ENCODE results near the gene CRAT.

DNA sequence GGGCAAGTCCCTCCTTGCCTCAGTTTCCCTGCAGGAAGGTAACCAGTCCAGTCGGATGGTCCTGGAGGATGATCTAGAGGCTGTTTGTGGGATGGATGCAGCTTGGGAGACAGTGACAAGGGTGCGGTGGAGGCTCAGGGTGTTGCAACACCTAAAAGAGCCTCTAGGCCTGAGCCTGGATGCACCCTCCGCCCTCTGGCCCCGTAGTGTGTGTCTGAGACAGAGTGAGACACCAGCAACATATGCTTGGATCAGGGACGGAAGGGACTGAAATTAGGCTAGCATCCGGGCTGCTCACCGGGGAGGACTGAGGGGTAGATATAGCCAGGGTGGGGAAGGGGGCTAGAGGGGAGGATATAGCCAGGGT is 1.1 kb downstream of the CRAT start:
- TF ChIP-seq, protein P1, sequence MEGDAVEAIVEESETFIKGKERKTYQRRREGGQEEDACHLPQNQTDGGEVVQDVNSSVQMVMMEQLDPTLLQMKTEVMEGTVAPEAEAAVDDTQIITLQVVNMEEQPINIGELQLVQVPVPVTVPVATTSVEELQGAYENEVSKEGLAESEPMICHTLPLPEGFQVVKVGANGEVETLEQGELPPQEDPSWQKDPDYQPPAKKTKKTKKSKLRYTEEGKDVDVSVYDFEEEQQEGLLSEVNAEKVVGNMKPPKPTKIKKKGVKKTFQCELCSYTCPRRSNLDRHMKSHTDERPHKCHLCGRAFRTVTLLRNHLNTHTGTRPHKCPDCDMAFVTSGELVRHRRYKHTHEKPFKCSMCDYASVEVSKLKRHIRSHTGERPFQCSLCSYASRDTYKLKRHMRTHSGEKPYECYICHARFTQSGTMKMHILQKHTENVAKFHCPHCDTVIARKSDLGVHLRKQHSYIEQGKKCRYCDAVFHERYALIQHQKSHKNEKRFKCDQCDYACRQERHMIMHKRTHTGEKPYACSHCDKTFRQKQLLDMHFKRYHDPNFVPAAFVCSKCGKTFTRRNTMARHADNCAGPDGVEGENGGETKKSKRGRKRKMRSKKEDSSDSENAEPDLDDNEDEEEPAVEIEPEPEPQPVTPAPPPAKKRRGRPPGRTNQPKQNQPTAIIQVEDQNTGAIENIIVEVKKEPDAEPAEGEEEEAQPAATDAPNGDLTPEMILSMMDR (IDR thresholded peaks at IDR 0.05; ENCODE audit: insufficient read depth, low read length) = no peak
- no peak for TF ChIP-seq POLR2AphosphoS5 (IDR thresholded peaks at IDR 0.05; ENCODE audit: low read depth)
- TF ChIP-seq, protein P2, sequence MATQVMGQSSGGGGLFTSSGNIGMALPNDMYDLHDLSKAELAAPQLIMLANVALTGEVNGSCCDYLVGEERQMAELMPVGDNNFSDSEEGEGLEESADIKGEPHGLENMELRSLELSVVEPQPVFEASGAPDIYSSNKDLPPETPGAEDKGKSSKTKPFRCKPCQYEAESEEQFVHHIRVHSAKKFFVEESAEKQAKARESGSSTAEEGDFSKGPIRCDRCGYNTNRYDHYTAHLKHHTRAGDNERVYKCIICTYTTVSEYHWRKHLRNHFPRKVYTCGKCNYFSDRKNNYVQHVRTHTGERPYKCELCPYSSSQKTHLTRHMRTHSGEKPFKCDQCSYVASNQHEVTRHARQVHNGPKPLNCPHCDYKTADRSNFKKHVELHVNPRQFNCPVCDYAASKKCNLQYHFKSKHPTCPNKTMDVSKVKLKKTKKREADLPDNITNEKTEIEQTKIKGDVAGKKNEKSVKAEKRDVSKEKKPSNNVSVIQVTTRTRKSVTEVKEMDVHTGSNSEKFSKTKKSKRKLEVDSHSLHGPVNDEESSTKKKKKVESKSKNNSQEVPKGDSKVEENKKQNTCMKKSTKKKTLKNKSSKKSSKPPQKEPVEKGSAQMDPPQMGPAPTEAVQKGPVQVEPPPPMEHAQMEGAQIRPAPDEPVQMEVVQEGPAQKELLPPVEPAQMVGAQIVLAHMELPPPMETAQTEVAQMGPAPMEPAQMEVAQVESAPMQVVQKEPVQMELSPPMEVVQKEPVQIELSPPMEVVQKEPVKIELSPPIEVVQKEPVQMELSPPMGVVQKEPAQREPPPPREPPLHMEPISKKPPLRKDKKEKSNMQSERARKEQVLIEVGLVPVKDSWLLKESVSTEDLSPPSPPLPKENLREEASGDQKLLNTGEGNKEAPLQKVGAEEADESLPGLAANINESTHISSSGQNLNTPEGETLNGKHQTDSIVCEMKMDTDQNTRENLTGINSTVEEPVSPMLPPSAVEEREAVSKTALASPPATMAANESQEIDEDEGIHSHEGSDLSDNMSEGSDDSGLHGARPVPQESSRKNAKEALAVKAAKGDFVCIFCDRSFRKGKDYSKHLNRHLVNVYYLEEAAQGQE (IDR thresholded peaks at IDR 0.05; ENCODE audit: insufficient replicate concordance, low read depth) = no peak
